CD4-positive, alpha-beta T cell treated with Interleukin-17A for 1 hour (primary cell): Measurements from ENCODE around the gene KRT16.
"Not testable (repeated sequence)": the region's sequence is repeated elsewhere in the genome, so short reads cannot be mapped to it uniquely, and the experiment has no call there.

ENCODE experiments used
- DNase-seq: peaks from one replicate; pipeline ENCODE4 v3.0.0-alpha.2; 2020

KRT16 gene

GRCh38 chr17:41647038-41647813, 34.7 kb upstream of the KRT16 start:
- no peak for DNase-seq

DNA sequence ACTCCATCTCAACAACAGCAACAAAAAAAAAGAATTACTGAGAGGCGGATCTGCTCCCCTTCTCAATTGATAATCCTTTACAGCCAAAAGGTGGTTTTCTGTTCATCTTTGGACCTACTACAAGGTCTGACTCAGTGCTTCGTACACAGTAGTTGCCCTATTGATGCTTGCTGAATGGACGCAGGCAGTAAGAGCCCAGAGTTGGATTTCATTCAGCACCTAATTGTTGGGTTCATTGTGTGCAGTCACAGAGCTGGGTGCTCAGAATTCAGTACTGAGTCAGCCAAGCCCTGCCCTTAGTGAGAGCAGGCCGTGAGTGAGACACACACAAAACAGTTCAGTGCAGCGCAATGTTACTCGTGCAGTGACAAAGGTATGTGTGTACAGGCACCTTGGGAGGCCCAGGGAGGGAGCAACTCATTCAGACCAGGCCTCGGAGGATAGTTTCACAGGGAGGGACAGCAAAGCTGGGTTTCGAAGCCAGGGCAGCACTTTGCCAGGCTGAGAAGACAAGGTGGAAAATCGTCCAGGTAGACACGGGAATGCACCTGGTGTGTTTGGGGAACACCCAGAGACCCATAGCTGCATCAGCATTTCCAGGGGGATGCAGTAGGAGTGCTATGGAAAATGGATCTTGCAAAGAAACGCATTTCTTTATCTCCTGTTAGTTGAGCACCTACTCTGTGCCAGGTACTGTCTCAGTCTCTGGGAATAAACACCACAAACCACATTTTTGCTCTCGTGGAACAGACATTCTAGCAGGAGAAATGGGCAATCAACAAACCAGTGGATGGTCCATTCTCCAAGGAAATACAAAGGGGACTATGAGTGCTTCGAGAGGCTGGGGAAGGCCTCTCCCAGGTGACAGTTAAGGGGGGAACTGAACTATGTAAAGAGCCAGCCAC, 29.9 kb upstream of the KRT16 start:
- DNase-seq = no peak

DNA sequence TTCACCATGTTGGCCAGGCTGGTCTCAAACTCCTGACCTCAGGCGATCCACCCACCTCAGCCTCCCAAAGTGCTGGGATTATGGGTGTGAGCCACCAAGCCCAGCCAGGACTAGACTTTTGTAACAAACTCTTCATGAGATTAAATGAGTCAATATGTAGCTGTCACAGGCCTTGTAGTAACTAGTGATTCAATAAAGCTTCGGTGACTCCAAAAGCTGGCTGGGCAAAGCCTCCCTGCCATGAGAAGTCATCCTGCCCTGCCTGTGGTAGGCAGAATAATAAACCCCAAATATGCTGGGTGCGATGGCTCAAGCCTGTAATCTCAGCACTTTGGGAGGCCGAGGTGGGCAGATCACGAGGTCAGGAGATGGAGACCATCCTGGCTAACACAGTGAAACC, 28.0 kb upstream of the KRT16 start:
- DNase-seq = not testable (repeated sequence)

DNA sequence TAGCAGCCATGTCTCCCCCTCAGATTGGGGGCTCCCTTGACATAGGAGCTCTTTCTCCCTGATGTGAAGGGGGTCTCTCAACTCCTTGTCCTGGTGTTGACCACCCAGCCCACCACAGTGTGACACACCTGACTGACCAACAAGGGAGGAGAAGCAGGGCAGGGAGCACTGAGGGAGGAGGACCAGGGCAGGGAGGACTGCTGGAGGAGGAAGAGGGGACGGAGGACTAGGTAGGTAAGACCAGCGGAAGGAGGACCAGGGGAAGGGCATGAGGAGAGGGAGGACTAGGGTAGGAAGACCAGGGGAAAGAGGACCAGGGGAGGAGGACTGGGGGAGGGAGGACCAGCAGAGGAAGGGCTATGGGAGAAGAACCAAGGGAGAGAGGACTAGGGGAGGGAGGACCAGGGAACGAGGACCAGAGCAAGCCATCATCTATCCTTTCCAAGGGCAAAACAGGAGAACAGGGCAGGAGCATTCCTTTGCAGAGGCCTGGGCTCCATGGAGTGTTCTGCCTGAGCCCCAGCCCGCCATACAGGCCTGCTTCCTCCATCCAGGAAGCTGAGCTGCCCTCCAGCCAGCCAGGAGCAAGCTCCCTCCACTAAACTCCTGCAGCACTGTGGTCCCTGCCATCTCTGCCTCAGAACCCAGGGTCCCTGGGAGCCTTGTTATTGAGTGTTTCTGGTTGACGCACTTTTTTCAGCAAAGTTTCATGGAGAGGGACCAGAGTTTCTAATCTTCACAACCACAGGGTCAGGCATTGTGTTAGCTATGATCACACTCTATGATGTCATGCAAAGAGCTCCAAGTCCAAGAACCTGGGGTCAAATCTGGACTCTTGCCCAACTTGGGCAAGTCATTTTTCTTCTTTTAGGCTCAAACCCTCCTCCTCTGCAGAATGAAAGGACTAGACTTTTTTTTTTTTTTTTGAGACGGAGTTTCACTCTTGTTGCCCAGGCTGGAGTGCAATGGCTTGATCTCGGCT, 27.2 kb upstream of the KRT16 start:
- no peak for DNase-seq

DNA sequence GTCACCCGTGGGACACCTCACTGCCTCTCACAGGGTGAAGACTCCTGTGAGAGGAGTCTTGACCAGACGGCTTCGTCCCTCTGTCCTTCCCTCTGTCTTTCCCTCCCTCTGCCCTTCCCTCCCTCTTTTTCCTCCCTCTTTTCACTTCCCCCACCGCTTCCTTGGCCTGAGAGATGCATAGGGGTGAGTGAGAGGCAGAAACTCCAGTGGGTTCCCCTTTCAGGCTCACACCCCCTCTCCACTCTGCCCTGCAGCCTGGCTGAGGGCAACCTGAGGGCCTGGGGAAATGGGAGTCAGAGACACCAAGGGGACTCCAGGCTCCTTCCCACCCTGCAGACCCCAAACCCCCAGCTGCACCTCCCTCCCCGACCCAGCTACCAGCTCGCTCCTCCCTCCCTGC, 26.4 kb upstream of the KRT16 start:
- DNase-seq = no peak

GRCh38 chr17:41638194-41638593, 25.6 kb upstream of the KRT16 start:
- DNase-seq = no peak

DNA sequence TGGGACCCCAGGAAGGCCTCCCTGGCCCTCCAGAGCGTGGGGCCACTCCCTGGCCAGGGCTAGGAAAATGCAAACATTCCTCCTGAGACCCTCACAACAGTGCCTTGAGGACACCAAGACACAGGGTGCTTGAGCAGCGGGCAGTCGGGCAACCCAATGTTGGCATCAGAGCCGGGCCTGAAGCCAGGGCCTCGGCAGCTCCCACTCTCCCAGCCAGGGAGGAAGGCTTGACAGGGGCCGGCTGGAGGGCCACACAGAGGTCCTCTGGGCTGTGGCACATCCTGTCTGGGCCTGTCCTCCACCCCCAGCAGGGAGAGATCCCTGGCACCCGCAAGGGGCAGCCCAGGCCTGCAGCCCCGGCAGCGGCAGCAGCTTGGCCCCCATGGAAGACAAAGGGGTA, 24.1 kb upstream of the KRT16 start:
- DNase-seq = no peak

GRCh38 chr17:41635121-41636097, 22.8 kb upstream of the KRT16 start:
- DNase-seq = no peak

DNA sequence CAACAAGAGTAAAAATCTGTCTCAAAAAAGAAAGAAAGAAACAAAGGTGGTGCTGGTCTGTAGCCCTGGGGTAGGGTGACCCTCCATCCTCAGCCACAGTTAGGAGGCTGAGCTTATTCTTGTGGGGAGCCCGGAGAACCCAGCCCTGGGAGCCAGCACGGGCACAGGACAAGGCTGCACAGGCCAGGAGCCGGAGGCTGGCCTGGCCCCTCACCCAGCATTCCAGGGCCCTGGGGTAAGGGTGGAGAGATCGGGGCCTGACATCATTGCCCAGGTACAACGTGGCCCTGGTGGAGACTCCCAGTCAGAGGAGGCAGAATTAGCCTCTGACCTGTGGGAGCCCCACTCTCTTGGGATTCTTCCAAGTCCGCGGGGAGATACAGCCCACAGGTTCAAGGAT, 22.1 kb upstream of the KRT16 start:
- DNase-seq = no peak

DNA sequence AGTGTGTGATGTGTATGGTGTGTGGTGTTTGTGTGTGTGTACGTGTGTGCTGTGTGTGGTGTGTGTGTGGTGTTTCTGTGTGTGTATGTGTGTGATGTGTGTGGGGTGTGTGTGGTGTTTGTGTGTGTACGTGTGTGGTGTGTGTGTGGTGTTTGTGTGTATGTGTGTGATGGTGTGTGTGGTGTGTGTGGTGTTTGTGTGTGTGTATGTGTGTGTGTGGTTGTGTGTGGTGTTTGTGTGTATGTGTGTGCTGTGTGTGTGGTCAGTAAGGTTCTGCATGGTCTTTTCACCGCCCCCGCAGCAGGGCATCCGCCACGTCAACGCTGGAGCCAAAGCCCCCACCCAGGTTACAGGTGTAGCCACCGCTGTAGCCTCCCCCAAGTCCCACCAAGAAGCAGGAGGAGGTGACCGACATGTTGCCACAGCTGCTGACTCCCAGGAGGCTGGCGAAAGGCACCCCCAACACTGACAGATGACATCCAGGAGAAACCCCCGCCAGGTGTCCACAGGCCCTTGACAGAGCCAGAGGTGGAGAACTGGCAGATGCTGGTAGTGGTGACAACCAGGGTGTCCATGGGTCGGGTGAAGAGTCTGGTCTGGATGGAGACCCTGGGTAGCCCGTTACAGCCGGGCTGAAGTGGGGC, 21.1 kb upstream of the KRT16 start:
- DNase-seq = no peak

GRCh38 chr17:41632482-41633105, 20.0 kb upstream of the KRT16 start:
- no peak for DNase-seq

DNA sequence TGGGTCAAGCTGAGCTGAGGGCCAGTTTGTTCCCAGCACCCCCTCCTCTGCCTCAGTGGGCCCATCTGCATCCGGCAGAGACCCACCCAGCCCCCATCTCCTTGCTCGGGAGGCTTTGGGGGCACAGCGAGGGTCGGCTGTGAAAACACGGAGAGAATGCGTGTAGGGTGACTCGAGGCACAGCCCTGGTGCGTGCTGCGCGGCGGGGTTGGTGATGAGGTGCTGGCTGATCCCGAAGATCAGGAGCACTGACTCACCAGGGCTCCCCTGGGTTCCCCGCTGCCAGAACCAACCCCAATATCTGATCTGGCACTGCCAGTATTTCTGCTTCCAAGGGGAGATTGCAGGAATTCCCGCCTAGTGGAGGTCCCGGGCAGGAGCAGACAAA, 19.3 kb upstream of the KRT16 start:
- no peak for DNase-seq

- DNase-seq = no peak
Observed at GRCh38 chr17:41631025-41631897, 18.7 kb upstream of the KRT16 start.

DNA sequence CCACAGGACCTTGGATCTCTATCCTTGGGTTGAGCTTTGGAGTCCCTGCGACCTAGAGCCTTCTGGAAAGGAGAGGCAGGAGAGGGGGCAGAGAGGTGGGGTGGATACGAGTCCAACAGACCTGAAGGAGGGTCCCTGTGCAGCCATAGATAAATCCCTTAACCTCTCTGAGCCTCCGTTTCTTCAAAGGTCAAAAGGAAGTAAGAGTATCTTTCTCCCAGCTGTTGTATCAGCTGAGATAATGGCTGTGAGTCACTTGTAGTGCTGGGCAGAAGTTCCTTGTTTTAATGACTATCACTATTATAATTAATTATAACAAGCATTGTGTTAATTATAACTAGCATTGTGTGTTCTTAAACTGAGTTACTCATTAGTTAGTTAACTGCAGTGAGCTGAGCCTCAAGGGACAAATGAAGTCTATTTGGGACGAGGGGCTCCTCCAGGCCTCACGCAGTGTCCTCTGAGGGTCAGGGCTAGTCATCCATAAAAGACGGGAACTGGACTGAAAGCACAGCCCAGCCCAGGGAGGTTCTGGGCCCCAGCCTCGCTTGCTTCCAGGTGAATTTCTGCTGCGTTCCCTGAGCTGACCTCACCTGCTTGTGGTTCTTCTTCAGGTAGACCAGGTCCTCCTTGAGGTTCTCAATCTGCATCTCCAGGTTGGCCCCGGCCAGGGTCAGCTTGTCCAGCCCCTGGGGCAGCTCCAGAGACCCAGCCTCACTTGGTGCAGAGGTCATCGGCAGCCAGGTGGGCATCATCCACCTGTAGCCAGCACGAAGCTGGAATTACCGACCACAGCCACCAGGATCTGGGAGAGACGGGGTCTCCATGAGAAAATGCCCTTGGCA, 17.5 kb upstream of the KRT16 start:
- no peak for DNase-seq

DNA sequence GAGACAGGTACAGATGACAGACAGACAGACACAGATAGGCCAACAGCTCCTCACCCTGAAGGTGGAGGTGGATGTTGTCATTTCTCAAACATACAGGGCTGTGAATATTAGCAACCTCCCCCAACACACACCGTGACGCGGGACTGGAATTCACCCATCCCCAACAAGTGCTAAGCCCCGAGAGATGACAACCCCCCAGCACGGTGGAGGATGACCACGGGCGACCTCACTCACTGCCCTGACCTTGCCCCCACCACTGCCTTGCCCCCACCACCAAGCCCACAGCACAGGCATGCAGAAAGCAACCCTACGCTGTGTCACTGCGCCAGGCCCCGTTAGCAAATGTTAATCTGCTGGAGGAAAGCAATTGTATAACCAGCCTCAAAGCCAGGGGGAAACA, 16.7 kb upstream of the KRT16 start:
- no peak for DNase-seq

GRCh38 chr17:41628621-41629255, 16.2 kb upstream of the KRT16 start:
- not testable (repeated sequence) for DNase-seq

- not testable (repeated sequence) for DNase-seq
Observed at GRCh38 chr17:41628073-41628370, 15.5 kb upstream of the KRT16 start.

DNA sequence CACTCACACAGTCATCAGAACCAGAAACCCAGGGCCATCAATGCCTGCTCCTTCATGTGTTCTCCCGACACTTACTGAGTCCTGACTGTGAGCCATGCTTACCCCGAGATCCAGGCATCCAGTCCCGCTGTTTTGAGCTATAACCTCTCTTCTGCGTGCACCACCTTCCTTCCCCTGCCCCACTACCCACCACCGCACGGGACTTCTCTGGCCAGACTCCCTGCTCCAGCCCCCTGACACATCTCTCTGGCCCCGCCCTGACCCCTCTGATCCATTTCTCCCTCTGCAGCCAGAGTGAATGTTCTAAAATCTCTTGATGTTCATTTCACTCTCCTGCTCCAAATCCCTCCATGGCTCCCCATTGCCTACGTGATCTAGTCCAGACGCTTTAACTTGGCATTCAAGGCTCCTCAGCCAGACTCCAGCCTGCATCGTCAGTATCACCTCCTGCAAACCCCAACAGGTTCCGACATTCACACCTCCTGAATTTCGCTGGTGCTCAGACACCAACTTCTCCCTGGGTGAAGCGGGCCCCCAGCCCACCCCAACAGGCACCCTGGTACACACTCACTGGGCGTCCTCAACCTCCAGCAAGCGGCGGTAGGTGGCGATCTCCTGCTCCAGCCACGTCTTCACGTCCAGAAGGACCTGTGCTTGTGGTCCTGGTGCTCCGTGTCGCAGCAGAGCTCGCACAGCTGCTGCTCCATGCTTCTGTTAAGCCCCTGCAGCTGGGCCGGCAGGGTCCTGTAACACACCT, 14.9 kb upstream of the KRT16 start:
- DNase-seq = no peak
